Breast epithelium (tissue), 4 donors: Measurements from ENCODE around the gene TCOF1. TPM values are rescaled to one million over a fixed set of nuclear protein-coding genes. Genes with fewer than 3 reads are reported as not detected.
A peak's percentile ranks its signal among the peaks of the same experiment; 100 is the strongest.

Experiments
- DNase-seq, 2 donors: peaks; one replicate each; pipeline ENCODE4 v3.0.0-alpha.2; 2019; ENCODE audit warnings: low spot score in 2 of 2
- H3K27ac ChIP-seq, 2 donors: fragments of 200-600 bp; sonication (generic) in 1 of 2; one replicate each; pipeline ENCODE4 v1.5.1; 2016 to 2019; ENCODE audit warnings: mild to moderate bottlenecking in 1 of 2
- H3K27me3 ChIP-seq, 2 donors: fragments of 200-600 bp; sonication (generic) in 1 of 2; one replicate each; pipeline versions ENCODE4 v1.5.1 to v1.6.0; 2017 to 2019; ENCODE audit warnings: control low read depth in 1 of 2, mild to moderate bottlenecking in 1 of 2
- H3K36me3 ChIP-seq: fragments of 200-600 bp; one replicate; pipeline ENCODE4 v1.5.1; 2019
- H3K4me1 ChIP-seq, 2 donors: fragments of 200-600 bp; sonication (generic); one replicate each; pipeline ENCODE4 v1.5.1; 2016 to 2019; ENCODE audit warnings: control low read depth in 1 of 2
- H3K4me3 ChIP-seq, 3 donors: fragments of 200-600 bp; sonication (generic); 1 replicate in 2 of 3; 2 replicates in 1 of 3; pipeline ENCODE4 v1.5.1; 2016 to 2019; ENCODE audit warnings: mild to moderate bottlenecking in 3 of 3, moderate library complexity in 2 of 3
- H3K9me3 ChIP-seq, 2 donors: fragments of 200-600 bp; sonication (generic) in 1 of 2; one replicate each; pipeline ENCODE4 v1.5.1; 2016 to 2019; ENCODE audit warnings: control low read depth in 1 of 2
- CTCF ChIP-seq, 3 donors: fragments of 450-650 bp; IDR thresholded peaks; one replicate each; pipeline ENCODE4 v1.5.1; 2016 to 2017; ENCODE audit warnings: antibody characterized with exemption in 3 of 3, mild to moderate bottlenecking in 3 of 3, moderate library complexity in 3 of 3
- POLR2A ChIP-seq: fragments of 450-650 bp; IDR thresholded peaks from one replicate; pipeline ENCODE4 v1.6.1; 2016; ENCODE audit warnings: antibody characterized with exemption, mild to moderate bottlenecking, moderate library complexity
- POLR2AphosphoS5 ChIP-seq, 3 donors: sonication (generic); formaldehyde crosslinking; IDR thresholded peaks; one replicate each; pipeline ENCODE4 v1.6.1; 2017; ENCODE audit warnings: antibody characterized with exemption in 3 of 3
- intact Hi-C: fragments of 100-400 bp; cut with DNase I; formaldehyde crosslinking; loops from one replicate; pipeline ENCODE4 v1.15.1; 2023; ENCODE audit warnings: low total_unique reads
- total RNA-seq, 3 donors: library from RNA; depleted of rRNA; stranded (reverse); fragments of >200 nt; gene quantifications; one replicate each; pipeline ENCODE4 v1.1.0, GENCODE V29; 2016

The TCOF1 gene
- total RNA-seq, 3 donors from 2014 or later, result 20.6 to 37.7 (median 36.1) TPM

DNA sequence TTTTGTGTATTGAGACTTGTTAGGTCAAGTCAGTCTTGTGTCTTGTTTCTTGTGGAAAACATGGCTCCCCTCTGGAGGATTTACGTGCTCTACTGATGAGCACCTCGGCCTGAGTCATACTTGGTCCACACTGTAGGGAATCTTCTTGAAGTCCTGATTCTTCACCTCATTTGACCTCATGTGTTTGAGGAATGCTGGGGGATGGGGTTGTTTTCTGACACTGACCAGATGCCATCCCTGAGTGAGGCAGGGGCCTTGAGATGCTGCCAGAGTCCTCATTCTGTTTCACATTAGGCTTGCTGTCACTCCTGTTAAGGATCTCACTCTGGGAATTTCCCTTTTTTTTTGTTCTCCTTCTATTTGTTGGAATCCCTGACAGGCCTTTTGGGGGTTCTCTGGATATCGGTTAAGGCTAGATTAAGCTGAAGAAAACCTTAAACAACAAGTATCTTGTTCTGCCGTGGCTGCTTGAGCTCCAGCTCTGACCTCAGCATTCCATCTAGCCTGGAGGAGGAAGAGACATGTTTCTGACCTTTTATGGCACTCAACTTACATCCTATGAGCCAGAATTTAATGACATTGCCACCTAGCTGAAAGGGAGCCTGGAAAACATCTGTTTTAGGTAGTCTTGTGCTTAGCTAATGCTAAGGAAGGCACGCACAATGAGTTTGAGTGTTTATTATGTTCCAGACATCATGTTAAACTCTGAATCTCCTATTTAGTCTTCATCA is 20.6 kb downstream of the TCOF1 start:
- H3K9me3 ChIP-seq, result no peaks in the 10 kb centered on the region
- TF ChIP-seq CTCF (IDR thresholded peaks at IDR 0.05), result no peak
- no peak for TF ChIP-seq POLR2A
- TF ChIP-seq POLR2AphosphoS5 (IDR thresholded peaks at IDR 0.05), result no peak
- intact Hi-C loops, result no loop called here
- H3K4me1 ChIP-seq, result no peaks in the 10 kb centered on the region
- DNase-seq, result no peak
- H3K27ac ChIP-seq, result peak overlapping the region; percentile 29 to 31
- peaks cover 27% of the 10 kb centered on the region for H3K36me3 ChIP-seq
- H3K27me3 ChIP-seq, result no peaks in the 10 kb centered on the region
- H3K4me3 ChIP-seq, result no peak overlapping the region

- no peak for TF ChIP-seq CTCF (IDR thresholded peaks at IDR 0.05)
- TF ChIP-seq POLR2A, result no peak
- TF ChIP-seq POLR2AphosphoS5 (IDR thresholded peaks at IDR 0.05), result no peak
- no peaks in the 10 kb centered on the region for H3K27me3 ChIP-seq
- DNase-seq, result no peak
- peaks cover 6% of the 10 kb centered on the region for H3K36me3 ChIP-seq
- H3K9me3 ChIP-seq, result no peaks in the 10 kb centered on the region
- no peaks in the 10 kb centered on the region for H3K4me1 ChIP-seq
- H3K4me3 ChIP-seq, result no peak overlapping the region
- intact Hi-C loops, result no loop called here
- H3K27ac ChIP-seq, result no peak overlapping the region
These were observed 27.2 kb downstream of the TCOF1 start for GRCh38 chr5:150384701-150385100.

GRCh38 chr5:150386024-150386855 is 28.7 kb downstream of the TCOF1 start:
- Histone ChIP-seq H3K27me3 (no peaks in the 10 kb centered on the region), H3K27ac (peak overlapping the region; percentile 15 to 48), H3K4me1 (no peaks in the 10 kb centered on the region), H3K4me3 (no peak overlapping the region), H3K36me3 (peaks cover 7% of the 10 kb centered on the region), H3K9me3 (no peaks in the 10 kb centered on the region)
- no peak for TF ChIP-seq CTCF (IDR thresholded peaks at IDR 0.05)
- TF ChIP-seq POLR2A, result no peak
- TF ChIP-seq POLR2AphosphoS5 (IDR thresholded peaks at IDR 0.05), result no peak
- no peak for DNase-seq
- intact Hi-C loops, result no loop called here

DNA sequence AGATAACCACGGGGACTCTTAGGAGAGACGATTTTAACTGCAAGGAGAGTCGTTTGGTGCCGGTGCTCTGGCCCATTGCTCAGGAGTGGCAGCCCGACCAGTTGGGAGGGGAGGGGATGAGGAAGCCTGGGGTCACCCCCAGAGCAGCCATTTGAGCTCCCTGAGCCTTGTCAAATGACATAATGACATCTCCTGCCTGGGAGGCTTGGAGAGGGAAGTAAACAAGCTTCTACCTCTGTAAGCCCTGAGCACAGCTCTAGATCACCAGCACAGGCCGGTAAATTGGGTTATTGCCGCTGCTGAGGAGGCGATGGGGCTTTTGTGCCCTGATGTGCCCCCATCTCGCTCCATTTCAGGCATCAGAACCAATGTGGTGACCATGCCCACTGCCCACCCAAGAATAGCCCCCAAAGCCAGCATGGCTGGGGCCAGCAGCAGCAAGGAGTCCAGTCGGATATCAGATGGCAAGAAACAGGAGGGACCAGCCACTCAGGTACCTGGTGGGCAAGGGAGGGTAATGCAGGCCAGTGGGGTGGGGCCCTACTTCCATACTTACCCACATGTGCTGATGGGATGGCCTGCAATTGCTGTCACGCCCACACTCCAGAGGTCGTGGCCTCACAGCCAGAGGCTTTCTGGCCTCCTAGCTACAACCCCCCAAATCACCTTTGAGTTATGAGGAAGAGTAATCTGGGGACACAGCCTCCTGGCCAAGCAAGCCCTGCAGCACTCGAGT is 32.2 kb downstream of the TCOF1 start:
- DNase-seq, result no peak
- Histone ChIP-seq H3K27me3 (no peaks in the 10 kb centered on the region), H3K4me3 (no peak overlapping the region), H3K36me3 (peaks cover 16% of the 10 kb centered on the region), H3K27ac (no peak overlapping the region), H3K9me3 (no peaks in the 10 kb centered on the region), H3K4me1 (no peaks in the 10 kb centered on the region)
- TF ChIP-seq POLR2AphosphoS5 (IDR thresholded peaks at IDR 0.05) (no peak), CTCF (IDR thresholded peaks at IDR 0.05) (no peak), POLR2A (no peak)
- intact Hi-C loops, result no loop called here
